LNCAP (cell line): Measurements from ENCODE around the gene MAP3K9.

ENCODE experiments used
- CTCF ChIP-seq: fragments of 450-650 bp; IDR thresholded peaks from 2 replicates; pipeline ENCODE4 v1.5.1; 2017; ENCODE audit warnings: mild to moderate bottlenecking

The MAP3K9 gene

GRCh38 chr14:70791971-70792370 lies 17.3 kb downstream of the MAP3K9 start:
- TF ChIP-seq CTCF, result no peak

- TF ChIP-seq CTCF, result no peak
These were observed 19.4 kb downstream of the MAP3K9 start for GRCh38 chr14:70789961-70790360.

GRCh38 chr14:70789361-70789760 lies 20.0 kb downstream of the MAP3K9 start:
- no peak for TF ChIP-seq CTCF

GRCh38 chr14:70788898-70789297 lies 20.4 kb downstream of the MAP3K9 start:
- no peak for TF ChIP-seq CTCF

GRCh38 chr14:70785556-70785955 lies 23.8 kb downstream of the MAP3K9 start:
- TF ChIP-seq CTCF, result no peak

GRCh38 chr14:70784886-70785285 lies 24.4 kb downstream of the MAP3K9 start:
- TF ChIP-seq CTCF, result no peak

- TF ChIP-seq CTCF, result no peak
These were observed 27.0 kb downstream of the MAP3K9 start for GRCh38 chr14:70782361-70782760.

GRCh38 chr14:70780396-70781075 lies 28.8 kb downstream of the MAP3K9 start:
- no peak for TF ChIP-seq CTCF
